ENCODE results near the gene SPIRE1. TPM values are rescaled to one million over a fixed set of nuclear protein-coding genes. Genes with fewer than 3 reads are reported as not detected.
"Not testable (repeated sequence)": the region's sequence is repeated elsewhere in the genome, so short reads cannot be mapped to it uniquely, and the experiment has no call there.

Gene SPIRE1
- total and polyA plus RNA-seq, 5 donors from 2014 or later: 0.13 to 2.7 (median 0.55) TPM; not detected in 1

- H3K4me1 Mint-ChIP-seq: no peaks in the 10 kb centered on the region
- ATAC-seq (ENCODE audit: low read depth in 2 of 2) (no peak), DNase-seq (no peak)
- H3K4me3 ChIP-seq (ENCODE audit: low read depth, low read length): no peak overlapping the region
- no peaks in the 10 kb centered on the region for H3K36me3 Mint-ChIP-seq
- peaks cover 0 to 2% of the 10 kb centered on the region in 2 experiments for H3K9me3 ChIP-seq (ENCODE audit: control insufficient read depth in 2 of 2, low read length in 2 of 2)
- H3K36me3 ChIP-seq (ENCODE audit: control insufficient read depth, insufficient read depth, low read length): no peaks in the 10 kb centered on the region
- H3K27ac Mint-ChIP-seq: no peak overlapping the region
- no peaks in the 10 kb centered on the region for H3K4me1 ChIP-seq (ENCODE audit: control insufficient read depth, insufficient read depth, low read length, poor library complexity, severe bottlenecking)
- peaks cover 22% of the 10 kb centered on the region for H3K27me3 Mint-ChIP-seq
- no peak overlapping the region for H3K27ac ChIP-seq (ENCODE audit: insufficient read depth, low read length, poor library complexity, severe bottlenecking)
- no peak overlapping the region for H3K4me3 Mint-ChIP-seq
- peaks cover 0 to 2% (median 0%) of the 10 kb centered on the region in 7 donors for H3K9me3 Mint-ChIP-seq
- peaks cover 6% of the 10 kb centered on the region for H3K27me3 ChIP-seq (ENCODE audit: control insufficient read depth, insufficient read depth, low read length)
Measured at GRCh38 chr18:12631831-12632477, 26.0 kb downstream of the SPIRE1 start.

- H3K36me3 Mint-ChIP-seq: no peaks in the 10 kb centered on the region
- Histone ChIP-seq H3K36me3 (ENCODE audit: control insufficient read depth, insufficient read depth, low read length) (no peaks in the 10 kb centered on the region), H3K27ac (ENCODE audit: insufficient read depth, low read length, poor library complexity, severe bottlenecking) (no peak overlapping the region), H3K4me3 (ENCODE audit: low read depth, low read length) (no peak overlapping the region), H3K4me1 (ENCODE audit: control insufficient read depth, insufficient read depth, low read length, poor library complexity, severe bottlenecking) (no peaks in the 10 kb centered on the region), H3K27me3 (ENCODE audit: control insufficient read depth, insufficient read depth, low read length) (peaks cover 7% of the 10 kb centered on the region), H3K9me3 (ENCODE audit: control insufficient read depth in 2 of 2, low read length in 2 of 2) (peaks cover 0 to 2% of the 10 kb centered on the region in 2 experiments)
- no peak overlapping the region for H3K27ac Mint-ChIP-seq
- H3K27me3 Mint-ChIP-seq: peaks cover 18% of the 10 kb centered on the region
- H3K4me3 Mint-ChIP-seq: no peak overlapping the region
- peaks cover 0 to 2% (median 0%) of the 10 kb centered on the region in 7 donors for H3K9me3 Mint-ChIP-seq
- ATAC-seq (ENCODE audit: low read depth in 2 of 2) (no peak), DNase-seq (no peak)
- H3K4me1 Mint-ChIP-seq: no peaks in the 10 kb centered on the region
Measured at GRCh38 chr18:12630136-12630535, 27.8 kb downstream of the SPIRE1 start.

GRCh38 chr18:12628706-12629702 is 28.9 kb downstream of the SPIRE1 start:
- no peak overlapping the region for H3K4me3 Mint-ChIP-seq

GRCh38 chr18:12627199-12627598 is 30.7 kb downstream of the SPIRE1 start:
- not testable (repeated sequence) for H3K27ac ChIP-seq (ENCODE audit: insufficient read depth, low read length, poor library complexity, severe bottlenecking); H3K4me3 ChIP-seq (ENCODE audit: low read depth, low read length); H3K4me1 Mint-ChIP-seq; DNase-seq; H3K36me3 ChIP-seq (ENCODE audit: control insufficient read depth, insufficient read depth, low read length); H3K27me3 ChIP-seq (ENCODE audit: control insufficient read depth, insufficient read depth, low read length); H3K27ac Mint-ChIP-seq; H3K36me3 Mint-ChIP-seq; H3K9me3 Mint-ChIP-seq; ATAC-seq (ENCODE audit: low read depth in 2 of 2); H3K4me1 ChIP-seq (ENCODE audit: control insufficient read depth, insufficient read depth, low read length, poor library complexity, severe bottlenecking); H3K9me3 ChIP-seq (ENCODE audit: control insufficient read depth in 2 of 2, low read length in 2 of 2); H3K4me3 Mint-ChIP-seq
- peaks cover 13% of the 10 kb centered on the region for H3K27me3 Mint-ChIP-seq

More at GRCh38 chr18:12628706-12629702, 28.9 kb downstream of the SPIRE1 start:
- no peaks in the 10 kb centered on the region for H3K36me3 ChIP-seq (ENCODE audit: control insufficient read depth, insufficient read depth, low read length)
- Mint-ChIP-seq H3K27me3 (peaks cover 18% of the 10 kb centered on the region), H3K4me1 (no peaks in the 10 kb centered on the region), H3K36me3 (no peaks in the 10 kb centered on the region), H3K27ac (peak overlapping the region in 1 of 3 donors; percentile 10), H3K9me3 (peaks cover 0 to 2% (median 0%) of the 10 kb centered on the region in 7 donors)
- DNase-seq (no peak), ATAC-seq (ENCODE audit: low read depth in 2 of 2) (no peak)
- H3K4me3 ChIP-seq (ENCODE audit: low read depth, low read length): no peak overlapping the region
- peaks cover 7% of the 10 kb centered on the region for H3K27me3 ChIP-seq (ENCODE audit: control insufficient read depth, insufficient read depth, low read length)
- no peaks in the 10 kb centered on the region for H3K4me1 ChIP-seq (ENCODE audit: control insufficient read depth, insufficient read depth, low read length, poor library complexity, severe bottlenecking)
- peaks cover 0 to 2% of the 10 kb centered on the region in 2 experiments for H3K9me3 ChIP-seq (ENCODE audit: control insufficient read depth in 2 of 2, low read length in 2 of 2)
- H3K27ac ChIP-seq (ENCODE audit: insufficient read depth, low read length, poor library complexity, severe bottlenecking): no peak overlapping the region

GRCh38 chr18:12625241-12625640 is 32.7 kb downstream of the SPIRE1 start:
- Mint-ChIP-seq H3K4me3 (no peak overlapping the region), H3K27ac (no peak overlapping the region), H3K27me3 (peaks cover 8% of the 10 kb centered on the region), H3K9me3 (peaks cover 0 to 4% (median 0%) of the 10 kb centered on the region in 7 donors), H3K4me1 (no peaks in the 10 kb centered on the region), H3K36me3 (no peaks in the 10 kb centered on the region)
- Histone ChIP-seq H3K36me3 (ENCODE audit: control insufficient read depth, insufficient read depth, low read length) (no peaks in the 10 kb centered on the region), H3K27me3 (ENCODE audit: control insufficient read depth, insufficient read depth, low read length) (peaks cover 3% of the 10 kb centered on the region), H3K9me3 (ENCODE audit: control insufficient read depth in 2 of 2, low read length in 2 of 2) (peaks cover 0 to 2% of the 10 kb centered on the region in 2 experiments), H3K4me1 (ENCODE audit: control insufficient read depth, insufficient read depth, low read length, poor library complexity, severe bottlenecking) (no peaks in the 10 kb centered on the region), H3K4me3 (ENCODE audit: low read depth, low read length) (no peak overlapping the region), H3K27ac (ENCODE audit: insufficient read depth, low read length, poor library complexity, severe bottlenecking) (no peak overlapping the region)
- no peak for ATAC-seq (ENCODE audit: low read depth in 2 of 2)
- no peak for DNase-seq

- H3K9me3 ChIP-seq (ENCODE audit: control insufficient read depth in 2 of 2, low read length in 2 of 2): no peaks in the 10 kb centered on the region
- H3K36me3 Mint-ChIP-seq: no peaks in the 10 kb centered on the region
- DNase-seq (no peak), ATAC-seq (ENCODE audit: low read depth in 2 of 2) (no peak)
- H3K36me3 ChIP-seq (ENCODE audit: control insufficient read depth, insufficient read depth, low read length): no peaks in the 10 kb centered on the region
- no peaks in the 10 kb centered on the region for H3K4me1 ChIP-seq (ENCODE audit: control insufficient read depth, insufficient read depth, low read length, poor library complexity, severe bottlenecking)
- H3K27me3 Mint-ChIP-seq: peaks cover 4% of the 10 kb centered on the region
- peak overlapping the region in 1 of 3 donors; percentile 6 for H3K27ac Mint-ChIP-seq
- H3K4me3 Mint-ChIP-seq: no peak overlapping the region
- H3K27me3 ChIP-seq (ENCODE audit: control insufficient read depth, insufficient read depth, low read length): peaks cover 2% of the 10 kb centered on the region
- no peaks in the 10 kb centered on the region for H3K4me1 Mint-ChIP-seq
- H3K27ac ChIP-seq (ENCODE audit: insufficient read depth, low read length, poor library complexity, severe bottlenecking): no peak overlapping the region
- H3K9me3 Mint-ChIP-seq: peaks cover 0 to 2% (median 0%) of the 10 kb centered on the region in 7 donors
- H3K4me3 ChIP-seq (ENCODE audit: low read depth, low read length): no peak overlapping the region
Measured at GRCh38 chr18:12621742-12622306, 36.1 kb downstream of the SPIRE1 start.

- Mint-ChIP-seq H3K27ac (no peak overlapping the region), H3K36me3 (no peaks in the 10 kb centered on the region), H3K27me3 (peaks cover 23% of the 10 kb centered on the region), H3K4me3 (no peak overlapping the region), H3K9me3 (peaks cover 0 to 4% (median 0%) of the 10 kb centered on the region in 7 donors), H3K4me1 (no peaks in the 10 kb centered on the region)
- H3K9me3 ChIP-seq (ENCODE audit: control insufficient read depth in 2 of 2, low read length in 2 of 2): no peaks in the 10 kb centered on the region
- no peaks in the 10 kb centered on the region for H3K36me3 ChIP-seq (ENCODE audit: control insufficient read depth, insufficient read depth, low read length)
- no peak for DNase-seq
- ATAC-seq (ENCODE audit: low read depth in 2 of 2): no peak
- no peaks in the 10 kb centered on the region for H3K27me3 ChIP-seq (ENCODE audit: control insufficient read depth, insufficient read depth, low read length)
- no peak overlapping the region for H3K27ac ChIP-seq (ENCODE audit: insufficient read depth, low read length, poor library complexity, severe bottlenecking)
- no peak overlapping the region for H3K4me3 ChIP-seq (ENCODE audit: low read depth, low read length)
- no peaks in the 10 kb centered on the region for H3K4me1 ChIP-seq (ENCODE audit: control insufficient read depth, insufficient read depth, low read length, poor library complexity, severe bottlenecking)
Measured at GRCh38 chr18:12615748-12616147, 42.2 kb downstream of the SPIRE1 start.
